ENCODE data around the gene PCDHGA12. TPM values are rescaled to one million over a fixed set of nuclear protein-coding genes. Genes with fewer than 3 reads are reported as not detected.

Gene PCDHGA12
- total RNA-seq, 3 donors from 2014 or later (not counting 1 experiment from before 2014, with no cell fraction given), result 0.35 to 1.1 (median 0.75) TPM

- DNase-seq (no peak), ATAC-seq (peak in 1 of 3 donors; percentile 29)
- WGBS (ENCODE audit: insufficient coverage), result 3% methylated on average over 58 of the region's 58 CpGs
- no peak for TF ChIP-seq CTCF (IDR thresholded peaks at IDR 0.05)
- Mint-ChIP-seq H3K4me1 (peaks cover 19 to 22% of the 10 kb centered on the region in 2 donors), H3K27ac (no peak overlapping the region), H3K36me3 (no peaks in the 10 kb centered on the region), H3K9me3 (no peaks in the 10 kb centered on the region), H3K27me3 (ENCODE audit: low read depth in 2 of 2) (peaks cover 53 to 58% of the 10 kb centered on the region in 2 donors), H3K4me3 (peak overlapping the region; percentile 89)
- H3K27ac ChIP-seq (ENCODE audit: low read length), result no peak overlapping the region
- H3K4me3 ChIP-seq (ENCODE audit: low read length), result peak overlapping the region; percentile 31
- H3K9me3 ChIP-seq (ENCODE audit: control insufficient read depth, insufficient read depth, low read length), result no peaks in the 10 kb centered on the region
- peaks cover 28% of the 10 kb centered on the region for H3K27me3 ChIP-seq (ENCODE audit: control insufficient read depth, insufficient read depth, low read length)
- peaks cover 17% of the 10 kb centered on the region for H3K4me1 ChIP-seq (ENCODE audit: control insufficient read depth, insufficient read depth, low read length)
- intact Hi-C loops (cut with micrococcal nuclease), result no loop called here
- no peaks in the 10 kb centered on the region for H3K36me3 ChIP-seq (ENCODE audit: control insufficient read depth, insufficient read depth, low read length)
These were observed 46.0 kb downstream of the PCDHGA12 start for GRCh38 chr5:141476132-141476911.

- H3K27me3 Mint-ChIP-seq (ENCODE audit: low read depth in 2 of 2), result peaks cover 55% of the 10 kb centered on the region in 2 donors
- H3K36me3 Mint-ChIP-seq, result no peaks in the 10 kb centered on the region
- peaks cover 19 to 22% of the 10 kb centered on the region in 2 donors for H3K4me1 Mint-ChIP-seq
- ATAC-seq (no peak), DNase-seq (no peak)
- Histone ChIP-seq H3K27me3 (ENCODE audit: control insufficient read depth, insufficient read depth, low read length) (peaks cover 28% of the 10 kb centered on the region), H3K36me3 (ENCODE audit: control insufficient read depth, insufficient read depth, low read length) (no peaks in the 10 kb centered on the region), H3K9me3 (ENCODE audit: control insufficient read depth, insufficient read depth, low read length) (no peaks in the 10 kb centered on the region), H3K4me3 (ENCODE audit: low read length) (no peak overlapping the region), H3K27ac (ENCODE audit: low read length) (no peak overlapping the region), H3K4me1 (ENCODE audit: control insufficient read depth, insufficient read depth, low read length) (peaks cover 17% of the 10 kb centered on the region)
- 26% methylated on average over 24 of the region's 24 CpGs for WGBS (ENCODE audit: insufficient coverage)
- TF ChIP-seq CTCF (IDR thresholded peaks at IDR 0.05), result no peak
- H3K27ac Mint-ChIP-seq, result no peak overlapping the region
- intact Hi-C loops (cut with micrococcal nuclease), result no loop called here
- peak overlapping the region; percentile 58 for H3K4me3 Mint-ChIP-seq
- no peaks in the 10 kb centered on the region for H3K9me3 Mint-ChIP-seq
These were observed 46.8 kb downstream of the PCDHGA12 start for GRCh38 chr5:141477044-141477575.

GRCh38 chr5:141477815-141478214 is 47.5 kb downstream of the PCDHGA12 start:
- H3K36me3 ChIP-seq (ENCODE audit: control insufficient read depth, insufficient read depth, low read length), result no peaks in the 10 kb centered on the region
- Mint-ChIP-seq H3K4me1 (peaks cover 19 to 22% of the 10 kb centered on the region in 2 donors), H3K27me3 (ENCODE audit: low read depth in 2 of 2) (peaks cover 60 to 62% of the 10 kb centered on the region in 2 donors), H3K4me3 (no peak overlapping the region), H3K27ac (no peak overlapping the region), H3K36me3 (no peaks in the 10 kb centered on the region), H3K9me3 (no peaks in the 10 kb centered on the region)
- no peak for TF ChIP-seq CTCF (IDR thresholded peaks at IDR 0.05)
- no peak overlapping the region for H3K4me3 ChIP-seq (ENCODE audit: low read length)
- intact Hi-C loops (cut with micrococcal nuclease), result no loop called here
- peaks cover 17% of the 10 kb centered on the region for H3K4me1 ChIP-seq (ENCODE audit: control insufficient read depth, insufficient read depth, low read length)
- H3K9me3 ChIP-seq (ENCODE audit: control insufficient read depth, insufficient read depth, low read length), result no peaks in the 10 kb centered on the region
- H3K27ac ChIP-seq (ENCODE audit: low read length), result no peak overlapping the region
- WGBS (ENCODE audit: insufficient coverage), result 47% methylated on average over 13 of the region's 13 CpGs
- H3K27me3 ChIP-seq (ENCODE audit: control insufficient read depth, insufficient read depth, low read length), result peaks cover 28% of the 10 kb centered on the region
- DNase-seq, result no peak
- ATAC-seq, result no peak
